Ecto neural progenitor cell (in vitro differentiated cells): ENCODE results near the gene DCAF7.

Experiments used
- DNase-seq: peaks from one replicate; pipeline ENCODE4 v3.0.0-alpha.2; 2018; ENCODE audit warnings: low spot score

The DCAF7 gene

DNA sequence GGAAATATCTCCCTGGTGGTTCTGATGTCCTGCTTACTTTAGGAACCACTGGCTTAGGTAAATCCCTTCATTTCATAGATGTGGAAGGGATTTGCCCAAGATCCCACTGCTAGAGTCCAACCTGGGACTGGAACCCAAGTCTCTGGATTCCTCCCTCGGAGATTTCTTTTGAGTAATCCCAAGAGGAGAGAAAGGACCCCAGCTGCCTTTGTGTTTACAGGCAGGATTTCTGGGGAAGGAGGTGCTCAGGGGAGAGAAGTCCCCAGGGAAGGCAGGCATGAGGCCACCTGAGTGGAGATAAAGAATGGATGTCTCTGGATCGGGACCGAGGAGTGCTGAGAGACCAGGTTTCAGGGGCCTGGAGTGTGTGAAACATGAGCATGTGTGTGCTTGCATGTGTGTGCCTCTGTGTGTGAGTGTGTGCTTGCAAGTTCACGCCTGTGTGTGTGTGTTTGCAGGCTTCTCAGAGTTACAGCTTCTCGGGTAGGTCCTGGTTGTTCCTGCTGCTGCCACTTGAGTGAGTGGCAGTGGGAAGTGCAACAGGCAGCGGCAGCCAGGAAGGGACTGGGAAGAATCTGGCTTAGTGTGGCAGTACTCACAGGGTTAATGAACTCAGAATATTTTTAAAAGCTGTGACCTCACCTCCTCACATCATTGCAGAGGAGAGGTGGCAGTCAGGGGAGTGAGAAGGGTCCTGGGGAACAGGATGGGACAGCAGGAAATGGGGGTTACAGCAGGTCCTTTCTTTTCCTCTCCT, 24.9 kb upstream of the DCAF7 start:
- no peak for DNase-seq

DNA sequence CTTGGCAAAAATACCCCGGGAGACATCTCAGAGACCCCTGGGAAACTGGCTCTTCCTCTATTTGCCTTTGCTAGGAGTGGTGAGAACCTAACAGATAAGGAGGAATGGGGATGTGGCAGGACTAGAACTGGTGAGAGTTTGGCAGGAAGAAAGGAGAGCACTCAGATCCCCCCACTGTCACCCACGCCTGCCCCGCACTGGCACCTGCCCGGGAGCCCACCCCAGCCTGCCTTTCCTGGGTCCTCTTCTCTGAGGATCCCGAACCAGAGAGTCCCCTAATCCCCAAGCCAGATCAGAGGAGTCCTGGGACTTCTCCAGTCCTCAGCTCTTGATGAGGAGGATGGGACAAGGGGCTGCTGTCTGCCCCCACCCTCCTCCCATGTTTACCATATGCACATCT, 23.4 kb upstream of the DCAF7 start:
- DNase-seq: no peak

DNA sequence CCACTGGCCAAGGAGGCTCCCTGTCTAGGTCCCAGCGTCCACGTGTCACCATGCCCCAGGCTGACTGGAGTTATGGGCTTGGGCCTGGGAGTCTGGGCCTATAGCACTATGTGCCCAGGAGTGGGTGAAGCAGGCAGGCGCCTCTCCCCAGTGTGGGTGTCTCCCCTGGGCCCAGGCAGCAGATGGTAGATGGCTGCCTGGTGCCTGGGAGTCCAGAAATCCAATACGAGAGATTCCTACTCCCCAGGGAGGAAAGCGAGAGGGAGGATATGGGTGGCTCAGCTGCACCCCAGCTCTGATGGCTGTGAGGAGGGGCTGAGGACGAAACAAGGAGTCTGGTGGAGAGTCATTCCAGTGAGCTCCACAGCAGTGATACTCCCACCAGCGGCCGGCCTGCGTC, 22.1 kb upstream of the DCAF7 start:
- no peak for DNase-seq

DNA sequence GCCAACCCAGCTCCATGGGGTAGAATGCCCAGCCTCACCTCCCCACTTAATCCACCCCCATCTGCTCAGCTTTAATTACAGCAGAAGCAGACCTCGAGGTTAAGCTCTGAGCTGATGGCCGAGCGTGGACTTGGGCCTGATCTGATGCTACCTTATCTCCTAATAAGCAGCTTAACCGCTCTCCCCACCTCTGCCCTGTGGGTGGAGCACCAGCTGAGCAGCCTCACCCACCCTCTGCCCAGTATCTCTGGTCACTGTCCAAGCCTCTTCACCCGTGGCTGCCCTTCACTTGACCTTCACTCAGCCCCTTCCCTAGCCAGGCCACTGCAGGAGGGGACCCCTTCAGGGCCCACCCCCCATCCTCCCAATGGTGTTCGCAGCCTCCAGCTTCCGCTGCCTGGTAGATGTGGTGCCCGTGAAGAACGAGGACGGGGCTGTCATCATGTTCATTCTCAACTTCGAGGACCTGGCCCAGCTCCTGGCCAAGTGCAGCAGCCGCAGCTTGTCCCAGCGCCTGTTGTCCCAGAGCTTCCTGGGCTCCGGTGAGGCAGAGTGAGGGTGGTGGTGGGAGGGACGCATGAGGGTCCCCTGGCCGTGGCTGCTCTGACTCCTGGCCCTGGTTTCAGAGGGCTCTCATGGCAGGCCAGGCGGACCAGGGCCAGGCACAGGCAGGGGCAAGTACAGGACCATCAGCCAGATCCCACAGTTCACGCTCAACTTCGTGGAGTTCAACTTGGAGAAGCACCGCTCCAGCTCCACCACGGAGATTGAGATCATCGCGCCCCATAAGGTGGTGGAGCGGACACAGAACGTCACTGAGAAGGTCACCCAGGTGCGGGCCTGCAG, 20.3 kb upstream of the DCAF7 start:
- no peak for DNase-seq

DNA sequence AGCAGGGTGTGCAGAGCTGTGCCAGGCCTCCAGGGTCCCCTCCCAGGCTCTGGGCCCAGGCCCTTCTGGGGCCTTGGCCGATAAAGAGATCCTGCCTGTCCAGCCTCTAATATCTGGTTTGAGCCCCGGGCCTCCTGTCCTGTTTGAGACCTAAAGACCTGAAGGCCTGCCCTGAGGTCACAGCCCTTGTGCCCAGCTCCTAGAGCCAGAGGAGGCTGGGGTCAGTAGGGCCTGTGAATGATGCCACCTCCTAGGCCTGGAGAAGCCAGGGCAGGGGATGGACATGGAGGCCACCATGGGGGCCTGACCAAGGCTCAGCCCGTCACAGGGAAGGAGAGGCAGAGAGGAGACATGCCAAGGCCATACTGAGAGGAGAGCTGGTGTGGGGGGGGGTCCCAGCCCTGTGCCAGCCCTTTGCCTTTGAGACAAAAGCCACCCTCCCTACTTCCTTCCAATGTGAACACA, 19.7 kb upstream of the DCAF7 start:
- no peak for DNase-seq

DNA sequence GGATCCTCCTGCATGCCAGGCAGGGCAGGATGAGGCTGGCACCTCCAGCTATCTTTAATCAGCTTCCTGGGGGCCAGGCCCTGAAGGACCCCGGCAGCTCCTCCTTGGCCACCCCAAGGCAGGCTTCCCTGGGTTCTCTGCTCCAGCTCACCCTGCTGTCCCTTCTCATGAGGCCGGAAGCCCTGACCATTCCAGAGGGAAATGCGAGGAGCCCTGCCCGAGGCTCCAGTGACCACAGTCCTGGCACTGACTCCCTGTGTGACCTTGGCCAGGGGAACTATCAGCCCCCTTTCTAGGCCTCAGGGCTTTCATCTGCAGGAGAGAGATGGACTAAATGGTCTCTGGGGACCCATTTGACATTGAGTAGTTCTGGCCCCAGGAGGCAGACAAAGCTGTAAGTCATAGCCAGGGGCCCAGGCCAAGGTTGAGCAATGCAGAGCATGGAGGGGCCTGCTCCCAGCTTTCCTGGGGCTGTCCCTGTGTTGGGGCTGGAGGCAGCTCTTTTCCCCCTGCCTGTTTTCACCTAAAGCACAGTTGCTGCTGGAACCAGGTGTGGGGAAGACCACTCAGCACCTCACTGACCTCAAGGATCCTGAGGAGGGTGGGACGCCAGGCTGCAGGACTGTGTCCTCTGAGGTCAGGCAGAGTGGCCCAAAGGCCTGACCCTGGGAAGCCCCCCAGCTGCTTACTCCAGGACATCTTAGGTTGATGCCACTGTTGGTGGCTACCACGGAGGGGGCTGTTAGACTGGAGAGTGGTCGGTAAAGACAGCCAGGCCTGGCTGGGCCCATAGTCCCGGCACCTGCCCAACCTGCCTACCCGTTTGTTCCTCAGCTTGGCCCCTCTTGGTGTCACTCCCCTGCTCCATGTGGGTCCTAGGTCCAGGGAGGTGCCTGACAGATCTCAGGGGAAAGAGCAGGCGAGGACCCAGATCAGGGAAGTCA, 19.0 kb upstream of the DCAF7 start:
- DNase-seq: no peak

DNA sequence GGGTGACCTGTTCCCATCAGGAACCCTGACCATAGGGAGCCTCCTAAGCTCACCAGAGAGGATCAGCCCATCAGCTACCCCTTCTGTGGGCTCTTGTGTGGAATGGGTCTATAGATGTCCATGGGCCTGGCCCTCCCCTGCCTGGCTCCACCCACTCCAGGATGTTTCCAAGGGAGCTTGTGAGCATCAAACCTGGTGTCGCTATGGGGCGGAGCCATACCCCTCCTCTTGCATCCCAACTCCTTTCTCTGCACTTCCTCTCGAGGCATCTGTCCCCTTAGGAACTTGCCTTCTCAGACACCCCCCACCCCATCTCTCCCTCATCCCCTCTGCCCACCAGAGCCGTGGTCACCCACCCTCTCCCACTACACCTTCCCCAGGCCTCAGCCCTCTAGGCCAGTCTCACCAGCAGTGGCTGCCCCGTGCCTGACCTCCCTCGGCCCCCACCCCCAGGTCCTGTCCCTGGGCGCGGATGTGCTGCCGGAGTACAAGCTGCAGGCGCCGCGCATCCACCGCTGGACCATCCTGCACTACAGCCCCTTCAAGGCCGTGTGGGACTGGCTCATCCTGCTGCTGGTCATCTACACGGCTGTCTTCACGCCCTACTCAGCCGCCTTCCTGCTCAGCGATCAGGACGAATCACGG, 16.7 kb upstream of the DCAF7 start:
- DNase-seq: no peak

DNA sequence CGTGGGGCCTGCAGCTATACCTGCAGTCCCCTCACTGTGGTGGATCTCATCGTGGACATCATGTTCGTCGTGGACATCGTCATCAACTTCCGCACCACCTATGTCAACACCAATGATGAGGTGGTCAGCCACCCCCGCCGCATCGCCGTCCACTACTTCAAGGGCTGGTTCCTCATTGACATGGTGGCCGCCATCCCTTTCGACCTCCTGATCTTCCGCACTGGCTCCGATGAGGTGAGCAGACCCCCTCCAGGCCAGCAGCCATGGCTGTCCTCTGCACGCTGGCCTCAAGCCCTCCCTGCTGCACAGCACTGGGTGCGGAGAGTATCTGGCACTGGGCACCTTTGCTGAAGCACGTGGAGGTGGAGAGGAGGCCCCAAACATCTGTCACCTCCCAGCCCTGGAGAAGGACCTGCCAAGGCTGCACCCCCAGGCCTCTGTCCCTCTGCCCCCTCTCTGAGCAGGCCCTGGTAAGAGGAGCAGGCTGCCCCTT, 16.2 kb upstream of the DCAF7 start:
- DNase-seq: no peak

DNA sequence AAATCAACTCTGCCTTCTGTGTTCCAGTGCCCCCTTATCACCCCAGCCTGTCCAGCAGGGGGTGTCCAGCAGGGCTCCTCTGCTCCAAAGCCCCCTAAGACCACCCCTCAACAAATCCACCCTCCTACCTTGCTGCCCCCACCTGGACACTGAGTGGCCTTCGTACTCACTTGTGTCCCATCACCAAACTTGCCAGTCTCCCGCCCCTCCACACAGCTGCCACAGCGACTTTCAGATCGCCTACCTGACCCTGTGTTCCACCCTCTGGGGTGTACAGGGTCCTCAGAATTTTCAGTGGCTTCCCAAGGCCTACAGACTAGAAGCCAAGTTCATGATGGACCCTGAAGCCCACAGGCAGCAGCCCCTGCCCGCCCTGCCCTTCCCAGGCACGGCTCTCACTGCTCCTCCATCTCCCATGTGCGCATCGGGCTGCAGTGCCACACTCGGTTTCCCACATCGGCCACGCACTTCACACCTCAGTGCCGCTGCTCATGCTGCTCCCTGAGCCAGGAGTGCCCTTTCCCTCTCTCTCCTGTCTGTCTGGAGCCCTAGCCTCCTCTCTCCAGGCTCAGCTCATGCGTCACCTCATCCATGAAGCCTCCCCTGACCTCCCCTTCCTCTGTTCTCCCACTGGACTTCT, 15.3 kb upstream of the DCAF7 start:
- DNase-seq: no peak

DNA sequence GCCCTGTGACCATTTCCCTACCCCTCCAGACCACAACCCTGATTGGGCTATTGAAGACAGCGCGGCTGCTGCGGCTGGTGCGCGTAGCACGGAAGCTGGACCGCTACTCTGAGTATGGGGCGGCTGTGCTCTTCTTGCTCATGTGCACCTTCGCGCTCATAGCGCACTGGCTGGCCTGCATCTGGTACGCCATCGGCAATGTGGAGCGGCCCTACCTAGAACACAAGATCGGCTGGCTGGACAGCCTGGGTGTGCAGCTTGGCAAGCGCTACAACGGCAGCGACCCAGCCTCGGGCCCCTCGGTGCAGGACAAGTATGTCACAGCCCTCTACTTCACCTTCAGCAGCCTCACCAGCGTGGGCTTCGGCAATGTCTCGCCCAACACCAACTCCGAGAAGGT, 14.6 kb upstream of the DCAF7 start:
- no peak for DNase-seq

DNA sequence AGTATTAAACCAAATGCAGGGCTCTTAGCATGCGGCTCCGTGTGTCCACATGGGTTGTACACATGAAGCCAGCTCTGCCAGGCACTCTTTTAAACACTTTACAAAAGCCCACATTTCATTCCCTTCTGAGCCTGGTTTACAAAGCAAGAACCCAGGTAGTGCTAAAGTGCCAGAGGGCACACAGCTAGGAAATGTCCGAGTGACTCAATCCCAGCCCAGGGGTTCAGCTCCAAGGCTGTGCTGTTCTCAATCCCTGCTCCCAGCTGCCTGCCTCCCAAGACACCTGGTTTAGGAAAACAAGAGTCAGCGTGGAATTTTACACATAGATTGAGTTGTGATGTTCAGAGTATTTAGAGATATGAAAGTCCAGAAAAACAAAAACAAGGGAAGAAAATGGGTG, 13.3 kb upstream of the DCAF7 start:
- no peak for DNase-seq

DNA sequence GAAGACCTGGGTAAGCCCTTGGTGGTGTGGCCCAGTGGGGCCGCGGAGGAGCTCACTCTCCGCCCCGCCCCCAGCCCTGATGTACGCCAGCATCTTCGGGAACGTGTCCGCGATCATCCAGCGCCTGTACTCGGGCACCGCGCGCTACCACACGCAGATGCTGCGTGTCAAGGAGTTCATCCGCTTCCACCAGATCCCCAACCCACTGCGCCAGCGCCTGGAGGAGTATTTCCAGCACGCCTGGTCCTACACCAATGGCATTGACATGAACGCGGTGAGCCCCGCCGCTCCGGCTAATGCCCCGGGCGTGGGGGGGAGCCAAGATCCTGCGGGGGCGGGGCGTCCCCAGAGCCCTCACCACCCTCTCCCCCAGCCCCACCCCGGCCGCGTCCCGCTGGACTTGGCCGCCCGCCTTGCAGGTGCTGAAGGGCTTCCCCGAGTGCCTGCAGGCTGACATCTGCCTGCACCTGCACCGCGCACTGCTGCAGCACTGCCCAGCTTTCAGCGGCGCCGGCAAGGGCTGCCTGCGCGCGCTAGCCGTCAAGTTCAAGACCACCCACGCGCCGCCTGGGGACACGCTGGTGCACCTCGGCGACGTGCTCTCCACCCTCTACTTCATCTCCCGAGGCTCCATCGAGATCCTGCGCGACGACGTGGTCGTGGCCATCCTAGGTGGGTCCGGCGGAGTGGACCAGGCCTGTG, 12.1 kb upstream of the DCAF7 start:
- no peak for DNase-seq

DNA sequence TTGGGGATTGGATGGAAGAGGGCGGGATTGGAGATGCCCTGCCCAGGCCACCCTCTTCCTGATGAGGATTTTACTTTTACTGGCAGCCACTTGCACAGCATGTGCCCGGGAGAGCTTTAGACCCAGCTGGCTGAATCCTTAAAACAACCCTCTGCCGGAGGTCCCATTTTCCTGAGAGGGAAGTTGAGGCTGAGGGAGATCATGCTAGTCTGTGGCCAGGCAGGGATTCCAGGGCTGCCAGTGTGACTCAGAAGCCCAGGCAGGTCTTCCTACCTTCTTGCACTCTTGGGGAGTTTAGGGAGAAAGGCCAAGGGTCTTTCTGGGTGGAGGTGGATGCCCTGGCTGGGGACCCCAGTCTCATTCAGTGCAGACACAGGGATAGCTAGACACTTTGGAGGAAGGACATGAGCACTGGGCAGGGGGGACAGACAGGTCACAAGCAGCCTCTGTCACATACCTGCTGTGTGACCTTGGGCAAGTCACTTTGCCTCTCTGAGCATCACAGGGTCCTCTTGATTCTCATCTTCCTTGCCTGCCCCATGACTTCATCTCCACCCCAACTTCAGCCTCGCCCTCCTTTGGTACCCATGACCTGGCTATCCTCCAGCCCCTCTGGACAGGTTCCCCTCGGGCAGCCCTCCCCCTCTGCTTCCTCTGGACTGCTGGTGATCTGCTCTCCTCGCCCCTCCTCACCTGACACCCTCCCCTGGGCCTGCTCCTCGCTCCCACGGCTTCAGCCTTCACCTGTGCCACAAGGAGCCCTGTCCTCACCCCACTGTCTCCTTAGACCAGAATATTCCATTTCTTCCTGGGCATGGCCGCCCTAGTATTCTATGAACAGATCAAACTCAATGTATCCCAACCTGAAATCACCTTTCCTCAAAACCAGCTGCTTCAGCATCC, 11.3 kb upstream of the DCAF7 start:
- DNase-seq: no peak

DNA sequence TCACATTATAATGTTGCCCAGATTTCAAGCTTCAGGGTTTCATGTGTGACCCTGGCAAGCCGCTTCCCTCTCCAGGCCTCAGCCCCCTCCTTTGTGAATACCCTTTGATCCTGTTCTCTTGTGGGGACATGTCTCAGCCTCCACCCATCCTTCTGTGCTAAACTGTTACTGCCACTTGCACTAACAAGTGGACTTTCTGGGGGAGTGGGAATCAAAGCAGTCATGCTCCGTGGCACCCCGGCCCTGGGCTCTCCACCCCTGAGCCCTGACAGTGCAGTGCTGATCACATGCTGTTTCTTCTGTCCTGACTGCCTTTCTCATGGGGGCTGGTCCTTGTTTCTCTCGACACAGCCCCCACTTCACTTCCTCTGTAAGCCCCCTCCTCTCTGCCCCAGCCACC, 9.7 kb upstream of the DCAF7 start:
- no peak for DNase-seq

DNA sequence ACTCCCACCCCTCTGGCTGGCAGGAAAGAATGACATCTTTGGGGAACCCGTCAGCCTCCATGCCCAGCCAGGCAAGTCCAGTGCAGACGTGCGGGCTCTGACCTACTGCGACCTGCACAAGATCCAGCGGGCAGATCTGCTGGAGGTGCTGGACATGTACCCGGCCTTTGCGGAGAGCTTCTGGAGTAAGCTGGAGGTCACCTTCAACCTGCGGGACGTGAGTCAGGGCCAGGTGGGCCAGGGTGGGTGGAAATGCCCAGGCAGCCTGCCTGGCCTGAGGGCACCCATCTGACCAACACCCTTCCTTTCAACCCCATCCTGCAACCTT, 8.1 kb upstream of the DCAF7 start:
- DNase-seq: no peak

DNA sequence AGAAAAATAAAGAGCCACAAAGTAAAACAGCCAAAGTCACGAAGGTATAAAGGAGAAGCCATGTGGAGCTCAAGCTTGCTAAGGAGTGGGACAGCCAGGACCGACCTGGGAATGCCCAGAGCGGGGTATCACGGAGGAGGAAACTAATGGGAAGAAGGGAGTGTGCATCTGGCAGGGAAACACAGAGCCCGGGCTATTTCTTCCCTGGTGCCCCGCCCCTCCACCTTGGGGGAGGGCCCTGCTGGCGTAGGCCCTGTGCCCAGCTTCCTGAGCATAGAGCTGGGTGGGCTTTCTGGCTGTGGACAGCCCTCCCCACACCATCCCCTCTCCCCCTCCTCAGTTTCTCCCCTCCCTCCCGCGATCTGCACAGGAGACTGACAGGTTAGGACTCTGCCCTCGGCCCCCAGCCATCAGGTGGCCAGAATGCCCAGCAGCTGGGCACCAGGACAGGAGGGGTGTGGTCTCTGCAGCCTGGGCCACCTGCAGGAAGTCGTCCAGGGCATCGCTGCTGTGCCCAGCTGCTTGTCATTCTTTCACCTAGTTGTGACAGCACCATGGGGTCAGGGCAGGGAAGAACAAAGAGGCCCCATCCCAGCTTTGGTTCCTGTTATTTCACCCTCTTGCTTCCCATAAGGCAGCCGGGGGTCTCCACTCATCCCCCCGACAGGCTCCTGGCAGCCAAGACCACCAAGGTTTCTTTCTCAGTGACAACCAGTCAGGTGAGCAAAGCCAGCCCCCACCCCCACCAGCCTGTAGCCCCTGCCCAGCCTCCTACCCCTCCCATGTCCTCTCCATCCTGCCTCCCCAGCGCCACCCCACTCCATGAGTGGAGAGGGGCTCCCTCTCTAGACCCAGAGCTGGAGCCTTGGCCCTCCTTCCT, 7.1 kb upstream of the DCAF7 start:
- DNase-seq: peak; percentile 45

DNA sequence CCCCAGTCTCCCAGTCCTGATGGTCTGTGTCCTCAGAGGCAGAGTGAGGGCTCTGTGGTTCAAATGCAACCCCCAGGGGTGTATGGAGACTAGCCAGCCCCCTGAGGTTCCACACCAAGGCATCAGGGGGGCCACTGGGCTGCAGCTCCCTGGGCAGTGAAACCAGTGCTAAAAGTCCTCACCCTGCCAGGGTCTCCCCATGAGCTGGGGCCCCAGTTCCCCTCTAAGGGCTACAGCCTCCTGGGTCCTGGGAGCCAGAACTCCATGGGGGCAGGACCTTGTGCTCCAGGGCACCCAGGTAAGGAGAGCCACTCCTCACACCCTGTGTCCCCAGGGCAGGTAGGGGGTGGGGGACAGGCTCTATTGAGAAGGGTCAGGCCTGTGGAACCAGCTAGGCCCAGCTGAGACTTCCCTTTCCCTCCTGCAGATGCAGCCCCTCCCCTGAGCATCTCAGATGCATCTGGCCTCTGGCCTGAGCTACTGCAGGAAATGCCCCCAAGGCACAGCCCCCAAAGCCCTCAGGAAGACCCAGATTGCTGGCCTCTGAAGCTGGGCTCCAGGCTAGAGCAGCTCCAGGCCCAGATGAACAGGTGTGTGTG, 6.4 kb upstream of the DCAF7 start:
- peak; percentile 48 for DNase-seq
